ENCODE results near the gene PRR5L.
"Not testable (repeated sequence)": the region's sequence is repeated elsewhere in the genome, so short reads cannot be mapped to it uniquely, and the experiment has no call there.

PRR5L gene

DNA sequence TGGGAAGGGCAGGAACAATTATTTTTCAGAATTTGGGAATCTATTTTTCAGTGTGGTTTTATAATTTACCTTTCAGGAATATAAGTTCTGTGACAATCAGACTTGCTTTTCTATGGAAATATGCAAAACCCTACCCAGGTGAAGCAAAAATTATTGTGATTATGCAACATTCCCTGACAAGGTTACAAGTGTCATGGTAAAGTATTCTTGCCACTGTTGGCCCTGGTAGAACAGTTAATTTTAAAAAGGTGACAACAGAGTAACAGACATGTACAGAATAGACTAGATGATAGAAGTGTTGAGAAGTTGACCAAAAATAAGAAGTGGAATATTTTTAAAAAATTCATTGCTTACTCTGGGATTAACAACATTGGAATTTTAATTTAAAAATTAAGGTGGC lies 184.7 kb downstream of the PRR5L start:
- no peaks in the 10 kb centered on the region for H3F3A ChIP-seq (ENCODE audit: control insufficient read depth, insufficient read depth)
- peaks cover 12% of the 10 kb centered on the region for H3K36me3 ChIP-seq (ENCODE audit: control insufficient read depth, low read length)
- H3K4me2 ChIP-seq (ENCODE audit: low read length), result no peak overlapping the region
- no peaks in the 10 kb centered on the region for H3K9me3 ChIP-seq (ENCODE audit: control insufficient read depth, insufficient read depth, low read length)
- TF ChIP-seq, protein P1, sequence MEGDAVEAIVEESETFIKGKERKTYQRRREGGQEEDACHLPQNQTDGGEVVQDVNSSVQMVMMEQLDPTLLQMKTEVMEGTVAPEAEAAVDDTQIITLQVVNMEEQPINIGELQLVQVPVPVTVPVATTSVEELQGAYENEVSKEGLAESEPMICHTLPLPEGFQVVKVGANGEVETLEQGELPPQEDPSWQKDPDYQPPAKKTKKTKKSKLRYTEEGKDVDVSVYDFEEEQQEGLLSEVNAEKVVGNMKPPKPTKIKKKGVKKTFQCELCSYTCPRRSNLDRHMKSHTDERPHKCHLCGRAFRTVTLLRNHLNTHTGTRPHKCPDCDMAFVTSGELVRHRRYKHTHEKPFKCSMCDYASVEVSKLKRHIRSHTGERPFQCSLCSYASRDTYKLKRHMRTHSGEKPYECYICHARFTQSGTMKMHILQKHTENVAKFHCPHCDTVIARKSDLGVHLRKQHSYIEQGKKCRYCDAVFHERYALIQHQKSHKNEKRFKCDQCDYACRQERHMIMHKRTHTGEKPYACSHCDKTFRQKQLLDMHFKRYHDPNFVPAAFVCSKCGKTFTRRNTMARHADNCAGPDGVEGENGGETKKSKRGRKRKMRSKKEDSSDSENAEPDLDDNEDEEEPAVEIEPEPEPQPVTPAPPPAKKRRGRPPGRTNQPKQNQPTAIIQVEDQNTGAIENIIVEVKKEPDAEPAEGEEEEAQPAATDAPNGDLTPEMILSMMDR (IDR thresholded peaks at IDR 0.05; ENCODE audit: low read depth, low read length, poor library complexity, severe bottlenecking), result no peak
- no peak for TF ChIP-seq EZH2phosphoT487 (IDR thresholded peaks at IDR 0.05; ENCODE audit: borderline replicate concordance, low read length)
- H3K27me3 ChIP-seq (ENCODE audit: control insufficient read depth, low read length), result no peaks in the 10 kb centered on the region
- no peak overlapping the region for H3K27ac ChIP-seq (ENCODE audit: low read depth, low read length)
- H3K4me3 ChIP-seq (ENCODE audit: low read length), result no peak overlapping the region
- no peaks in the 10 kb centered on the region for H3K4me1 ChIP-seq (ENCODE audit: control insufficient read depth, low read length)
- no peaks in the 10 kb centered on the region for H3K9me2 ChIP-seq (replicated peaks; ENCODE audit: control insufficient read depth, low read length)
- H3K79me2 ChIP-seq (ENCODE audit: control insufficient read depth, low read length), result no peaks in the 10 kb centered on the region
- no peaks in the 10 kb centered on the region for H4K20me1 ChIP-seq (ENCODE audit: control insufficient read depth, insufficient read depth, low read depth, low read length)

DNA sequence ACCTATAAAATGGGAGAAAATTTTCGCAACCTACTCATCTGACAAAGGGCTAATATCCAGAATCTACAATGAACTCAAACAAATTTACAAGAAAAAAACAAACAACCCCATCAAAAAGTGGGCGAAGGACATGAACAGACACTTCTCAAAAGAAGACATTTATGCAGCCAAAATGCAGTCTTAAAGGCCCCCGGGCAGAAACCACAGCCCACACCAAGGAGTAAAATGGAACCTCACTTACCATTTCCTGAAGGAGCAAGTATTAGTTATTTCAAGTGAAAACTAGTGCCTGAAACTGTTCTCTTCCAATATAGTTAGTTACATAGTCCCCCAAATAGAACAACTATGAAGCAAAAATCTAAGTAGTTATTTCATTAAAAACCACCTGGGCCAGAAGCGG lies 187.0 kb downstream of the PRR5L start:
- H3K4me1 ChIP-seq (ENCODE audit: control insufficient read depth, low read length), result peaks cover 12% of the 10 kb centered on the region
- not testable (repeated sequence) for H3K9me2 ChIP-seq (replicated peaks; ENCODE audit: control insufficient read depth, low read length); H3K79me2 ChIP-seq (ENCODE audit: control insufficient read depth, low read length); H3K27me3 ChIP-seq (ENCODE audit: control insufficient read depth, low read length); H3K4me2 ChIP-seq (ENCODE audit: low read length); H3K9me3 ChIP-seq (ENCODE audit: control insufficient read depth, insufficient read depth, low read length); H3K27ac ChIP-seq (ENCODE audit: low read depth, low read length); H3K4me3 ChIP-seq (ENCODE audit: low read length); H3F3A ChIP-seq (ENCODE audit: control insufficient read depth, insufficient read depth); H4K20me1 ChIP-seq (ENCODE audit: control insufficient read depth, insufficient read depth, low read depth, low read length)
- peaks cover 30% of the 10 kb centered on the region for H3K36me3 ChIP-seq (ENCODE audit: control insufficient read depth, low read length)

DNA sequence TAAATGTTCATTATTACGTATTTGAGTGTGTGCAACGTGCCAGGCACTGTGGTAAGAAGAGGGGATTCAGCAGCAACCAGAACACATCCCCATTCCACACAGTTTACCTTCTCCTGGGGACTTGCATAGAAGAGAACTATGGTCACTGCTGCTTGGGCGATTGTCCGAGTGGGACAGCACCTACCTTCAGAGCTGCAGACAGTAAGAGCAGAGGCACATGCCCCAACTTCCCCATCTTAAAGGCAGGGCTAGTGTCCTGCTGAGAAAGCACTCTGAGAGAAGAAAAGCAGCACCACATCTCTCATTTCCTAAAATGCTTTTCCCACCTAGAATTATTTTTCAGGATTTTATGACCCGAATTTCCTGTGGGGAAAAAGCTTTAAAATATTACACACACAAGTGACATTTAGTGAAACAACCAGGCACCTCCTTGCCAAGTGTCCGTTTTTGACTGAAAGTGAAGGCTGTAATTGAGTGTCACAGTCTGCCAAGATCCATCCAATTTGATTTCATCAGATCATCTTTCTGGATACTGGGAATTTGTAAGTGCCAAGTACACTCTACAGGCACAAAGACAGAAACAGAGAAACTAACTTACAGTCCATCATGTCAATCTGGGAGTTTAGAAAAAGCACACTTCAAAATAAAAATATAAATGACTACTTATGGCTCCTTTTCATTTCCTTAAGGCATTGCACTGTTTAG lies 189.4 kb downstream of the PRR5L start:
- H3K4me3 ChIP-seq (ENCODE audit: low read length), result no peak overlapping the region
- no peaks in the 10 kb centered on the region for H3K27me3 ChIP-seq (ENCODE audit: control insufficient read depth, low read length)
- peaks cover 49% of the 10 kb centered on the region for H3K36me3 ChIP-seq (ENCODE audit: control insufficient read depth, low read length)
- no peaks in the 10 kb centered on the region; the same call in 1 of the 2 replicates for H3K79me2 ChIP-seq (ENCODE audit: control insufficient read depth, low read length)
- H3K9me3 ChIP-seq (ENCODE audit: control insufficient read depth, insufficient read depth, low read length), result no peaks in the 10 kb centered on the region
- H3K4me1 ChIP-seq (ENCODE audit: control insufficient read depth, low read length), result peaks cover 21% of the 10 kb centered on the region
- H3K9me2 ChIP-seq (replicated peaks; ENCODE audit: control insufficient read depth, low read length), result no peaks in the 10 kb centered on the region
- H3F3A ChIP-seq (ENCODE audit: control insufficient read depth, insufficient read depth), result peaks cover 3% of the 10 kb centered on the region; the same call in 1 of the 2 replicates
- no peak overlapping the region for H3K4me2 ChIP-seq (ENCODE audit: low read length)
- H4K20me1 ChIP-seq (ENCODE audit: control insufficient read depth, insufficient read depth, low read depth, low read length), result no peaks in the 10 kb centered on the region
- no peak for TF ChIP-seq EZH2phosphoT487 (IDR thresholded peaks at IDR 0.05; ENCODE audit: borderline replicate concordance, low read length)
- TF ChIP-seq, protein P1 (IDR thresholded peaks at IDR 0.05; ENCODE audit: low read depth, low read length, poor library complexity, severe bottlenecking), result no peak
- no peak overlapping the region for H3K27ac ChIP-seq (ENCODE audit: low read depth, low read length)

DNA sequence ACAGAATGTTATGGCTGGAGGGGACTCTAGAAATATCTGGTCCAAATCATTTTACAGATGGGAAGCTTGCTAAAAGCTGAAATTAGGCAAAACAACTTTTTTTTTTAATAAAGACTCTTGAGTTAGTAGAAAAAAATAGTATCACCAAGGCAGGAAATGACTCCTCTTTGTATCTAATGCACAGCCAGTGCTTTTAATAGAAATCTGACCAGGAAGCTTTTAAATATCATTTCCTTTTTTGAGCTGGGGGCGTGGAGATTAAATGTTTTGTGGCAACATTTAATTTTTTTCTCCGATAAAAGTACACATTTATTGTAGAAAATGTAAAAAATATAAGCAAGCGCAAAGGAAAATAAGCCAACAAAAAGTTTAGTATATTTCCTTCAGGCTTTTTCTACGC lies 191.5 kb downstream of the PRR5L start:
- Histone ChIP-seq H3K4me1 (ENCODE audit: control insufficient read depth, low read length) (peaks cover 21% of the 10 kb centered on the region), H3F3A (ENCODE audit: control insufficient read depth, insufficient read depth) (peaks cover 3% of the 10 kb centered on the region; the same call in 1 of the 2 replicates), H3K36me3 (ENCODE audit: control insufficient read depth, low read length) (peaks cover 63% of the 10 kb centered on the region), H4K20me1 (ENCODE audit: control insufficient read depth, insufficient read depth, low read depth, low read length) (no peaks in the 10 kb centered on the region), H3K27ac (ENCODE audit: low read depth, low read length) (peak overlapping the region; percentile 64), H3K4me3 (ENCODE audit: low read length) (peak overlapping the region; percentile 53), H3K9me3 (ENCODE audit: control insufficient read depth, insufficient read depth, low read length) (no peaks in the 10 kb centered on the region), H3K79me2 (ENCODE audit: control insufficient read depth, low read length) (no peaks in the 10 kb centered on the region; the same call in 1 of the 2 replicates), H3K27me3 (ENCODE audit: control insufficient read depth, low read length) (no peaks in the 10 kb centered on the region), H3K9me2 (replicated peaks; ENCODE audit: control insufficient read depth, low read length) (no peaks in the 10 kb centered on the region), H3K4me2 (ENCODE audit: low read length) (peak overlapping the region; percentile 69)
- TF ChIP-seq, protein P1 (IDR thresholded peaks at IDR 0.05; ENCODE audit: low read depth, low read length, poor library complexity, severe bottlenecking), result no peak
- no peak for TF ChIP-seq EZH2phosphoT487 (IDR thresholded peaks at IDR 0.05; ENCODE audit: borderline replicate concordance, low read length)
